Measurements from ENCODE around the gene FGFR2. TPM values are rescaled to one million over a fixed set of nuclear protein-coding genes. Genes with fewer than 3 reads are reported as not detected.

FGFR2 gene
- 14.8 and 15.7 TPM in 2 replicates for polyA plus RNA-seq
- 23.7 and 25.3 TPM in 2 replicates for polyA minus RNA-seq

GRCh38 chr10:121598263-121599249 lies at the start of gene FGFR2:
Gene FGFR2 (minus strand): TSS chr10:121598444. CDS start chr10:121593817, 4,627 bp downstream.
- H3K9me3 ChIP-seq (ENCODE audit: low read length), result no peaks in the 10 kb centered on the region
- peaks cover 54% of the 10 kb centered on the region for H3K27me3 ChIP-seq (ENCODE audit: insufficient read depth, low read depth, low read length)
- H4K20me1 ChIP-seq (ENCODE audit: insufficient read depth), result no peaks in the 10 kb centered on the region
- H3K79me2 ChIP-seq (replicated peaks; ENCODE audit: insufficient read depth, low read length), result no peaks in the 10 kb centered on the region
- peak within 1 kb of the TSS; percentile 50 for H3K4me2 ChIP-seq (ENCODE audit: low read length)
- no peak for TF ChIP-seq SMC3 (conservative IDR thresholded peaks at IDR 0.05; ENCODE audit: poor library complexity)
- TF ChIP-seq REST (IDR thresholded peaks at IDR 0.05; ENCODE audit: borderline replicate concordance), result no peak
- no peak for TF ChIP-seq POLR2AphosphoS5 (IDR thresholded peaks at IDR 0.05)
- TF ChIP-seq EP300 (conservative IDR thresholded peaks at IDR 0.05; ENCODE audit: poor library complexity, severe bottlenecking), result no peak
- TF ChIP-seq TAF1 (IDR thresholded peaks at IDR 0.05; ENCODE audit: low read depth), result no peak
- no peak for TF ChIP-seq EZH2 (IDR thresholded peaks at IDR 0.05; ENCODE audit: borderline replicate concordance, insufficient read depth, low read length, poor library complexity, severe bottlenecking)
- no peak for TF ChIP-seq MXI1 (conservative IDR thresholded peaks at IDR 0.05; ENCODE audit: poor library complexity, severe bottlenecking)
- no peak for TF ChIP-seq CTCF (IDR thresholded peaks at IDR 0.05; ENCODE audit: poor library complexity, severe bottlenecking)
- TF ChIP-seq RAD21 (conservative IDR thresholded peaks at IDR 0.05), result no peak
- no peak within 1 kb of the TSS for H2AFZ ChIP-seq (ENCODE audit: low read depth, low read length)
- H3K4me3 ChIP-seq (ENCODE audit: low read length), result peak within 1 kb of the TSS; percentile 87
- H3K9ac ChIP-seq (ENCODE audit: low read length), result peak within 1 kb of the TSS; percentile 59
- no peaks in the 10 kb centered on the region for H3F3A ChIP-seq (ENCODE audit: insufficient read depth, low read length, poor library complexity, severe bottlenecking)
- H3K27ac ChIP-seq (ENCODE audit: low read length), result peak within 1 kb of the TSS; percentile 13
- no peaks in the 10 kb centered on the region for H3K36me3 ChIP-seq (ENCODE audit: insufficient read depth, low read length)
- no peaks in the 10 kb centered on the region for H3K9me2 ChIP-seq (ENCODE audit: insufficient read depth, low read length)

- Histone ChIP-seq H3K36me3 (ENCODE audit: insufficient read depth, low read length) (no peaks in the 10 kb centered on the region), H3K27ac (ENCODE audit: low read length) (no peak overlapping the region), H4K20me1 (ENCODE audit: insufficient read depth) (no peaks in the 10 kb centered on the region), H3K9me2 (ENCODE audit: insufficient read depth, low read length) (no peaks in the 10 kb centered on the region), H3K9me3 (ENCODE audit: low read length) (no peaks in the 10 kb centered on the region), H3F3A (ENCODE audit: insufficient read depth, low read length, poor library complexity, severe bottlenecking) (no peaks in the 10 kb centered on the region), H3K4me3 (ENCODE audit: low read length) (no peak overlapping the region), H3K79me2 (replicated peaks; ENCODE audit: insufficient read depth, low read length) (no peaks in the 10 kb centered on the region), H3K27me3 (ENCODE audit: insufficient read depth, low read depth, low read length) (no peaks in the 10 kb centered on the region), H3K9ac (ENCODE audit: low read length) (no peak overlapping the region), H2AFZ (ENCODE audit: low read depth, low read length) (no peak overlapping the region), H3K4me2 (ENCODE audit: low read length) (no peak overlapping the region)
- TF ChIP-seq TAF1 (IDR thresholded peaks at IDR 0.05; ENCODE audit: low read depth) (no peak), REST (IDR thresholded peaks at IDR 0.05; ENCODE audit: borderline replicate concordance) (no peak), EP300 (conservative IDR thresholded peaks at IDR 0.05; ENCODE audit: poor library complexity, severe bottlenecking) (no peak), CTCF (IDR thresholded peaks at IDR 0.05; ENCODE audit: poor library complexity, severe bottlenecking) (no peak), SMC3 (conservative IDR thresholded peaks at IDR 0.05; ENCODE audit: poor library complexity) (no peak), EZH2 (IDR thresholded peaks at IDR 0.05; ENCODE audit: borderline replicate concordance, insufficient read depth, low read length, poor library complexity, severe bottlenecking) (no peak), MXI1 (conservative IDR thresholded peaks at IDR 0.05; ENCODE audit: poor library complexity, severe bottlenecking) (no peak), POLR2AphosphoS5 (IDR thresholded peaks at IDR 0.05) (no peak), RAD21 (conservative IDR thresholded peaks at IDR 0.05) (no peak)
Measured at GRCh38 chr10:121647401-121647800, 49.2 kb upstream of the FGFR2 start.
